ENCODE results near the gene KIF6. TPM values are rescaled to one million over a fixed set of nuclear protein-coding genes. Genes with fewer than 3 reads are reported as not detected.

Gene KIF6
- polyA plus RNA-seq, 1 donor (not counting 4 experiments of a cell fraction or from before 2014, with no cell fraction given) = 0.14 TPM

DNA sequence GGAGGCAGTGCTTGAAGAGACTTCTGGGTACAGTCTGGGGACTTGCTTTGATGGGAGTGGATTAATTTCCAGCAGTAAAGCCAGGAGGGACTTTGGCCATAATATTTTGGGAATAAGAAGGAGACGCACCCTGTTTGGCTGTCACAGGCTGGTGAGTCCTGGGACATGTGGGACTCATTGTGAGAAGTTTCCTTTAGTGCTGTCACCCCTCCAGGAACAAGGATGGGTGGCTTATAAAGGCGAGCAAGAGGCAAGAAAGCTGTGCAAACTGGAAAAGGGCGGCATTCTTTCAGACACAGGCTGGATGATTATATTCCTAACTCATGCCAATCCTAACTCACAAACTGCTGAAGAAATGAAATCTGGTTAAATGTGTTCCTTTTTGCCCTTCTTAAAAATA, 325.2 kb downstream of the KIF6 start:
- Histone ChIP-seq H3K4me1 (ENCODE audit: control insufficient read depth, extremely low read depth, insufficient read depth, low read length) (no peaks in the 10 kb centered on the region), H3K27ac (ENCODE audit: control insufficient read depth, insufficient read depth, low read length) (no peak overlapping the region), H2AFZ (ENCODE audit: control insufficient read depth, low read length) (no peak overlapping the region), H4K20me1 (ENCODE audit: control insufficient read depth, extremely low read depth, insufficient read depth, low read length) (no peaks in the 10 kb centered on the region), H3K9ac (ENCODE audit: control insufficient read depth, extremely low read depth, insufficient read depth, low read length) (no peak overlapping the region), H3K9me3 (ENCODE audit: control insufficient read depth, low read depth, low read length) (no peaks in the 10 kb centered on the region), H3K36me3 (ENCODE audit: control insufficient read depth in 2 of 2, extremely low read depth in 1 of 2, insufficient read depth in 2 of 2, low read length in 2 of 2) (no peaks in the 10 kb centered on the region), H3K4me3 (ENCODE audit: control insufficient read depth in 2 of 3, extremely low read depth in 1 of 3, insufficient read depth in 2 of 3, low read depth in 1 of 3, low read length in 3 of 3) (no peak overlapping the region), H3K27me3 (ENCODE audit: control insufficient read depth, extremely low read depth, insufficient read depth, low read length) (no peaks in the 10 kb centered on the region), H3K9me1 (ENCODE audit: control insufficient read depth, extremely low read depth, insufficient read depth, low read length) (no peaks in the 10 kb centered on the region), H3K4me2 (ENCODE audit: control insufficient read depth, extremely low read depth, insufficient read depth, low read depth, low read length) (no peak overlapping the region), H3K79me2 (ENCODE audit: control insufficient read depth, insufficient read depth, low read length) (no peaks in the 10 kb centered on the region)
- no peak for TF ChIP-seq EZH2 (IDR thresholded peaks at IDR 0.05; ENCODE audit: low read length)
- TF ChIP-seq CTCF (optimal IDR thresholded peaks at IDR 0.05 in 1 of 3, IDR thresholded peaks at IDR 0.05 in 1 of 3, conservative IDR thresholded peaks at IDR 0.05 in 1 of 3; ENCODE audit: extremely low read depth in 1 of 3, insufficient read depth in 2 of 3, low read length in 3 of 3) = no peak
- no peak for DNase-seq (ENCODE audit: low read depth, low spot score)
- no peak for FAIRE-seq
- dilution Hi-C loops (cut with MboI; ENCODE audit: extremely low pct_ligation_motif_present, low sequenced_read_pairs) = no loop called here

DNA sequence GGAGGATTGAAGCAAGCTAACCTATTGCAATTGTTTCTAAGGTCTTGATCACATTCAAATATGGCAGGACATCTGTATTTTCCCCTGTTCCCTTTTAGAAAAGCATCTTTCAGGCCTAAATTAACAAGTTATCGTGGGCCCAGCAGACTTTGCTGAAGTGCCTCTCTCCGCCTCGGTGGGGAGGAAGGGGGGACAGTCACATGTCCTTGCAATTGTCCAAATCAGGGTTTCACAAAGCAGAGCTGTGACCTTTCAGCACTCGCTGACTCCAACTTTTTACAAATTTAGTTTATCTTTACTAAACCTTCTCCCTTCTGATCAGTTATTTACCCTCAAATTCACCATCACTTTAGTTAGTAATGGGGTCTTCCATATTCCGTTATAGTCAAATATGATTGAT, 328.4 kb downstream of the KIF6 start:
- Histone ChIP-seq H3K4me3 (ENCODE audit: control insufficient read depth in 2 of 3, extremely low read depth in 1 of 3, insufficient read depth in 2 of 3, low read depth in 1 of 3, low read length in 3 of 3) (no peak overlapping the region), H3K9me1 (ENCODE audit: control insufficient read depth, extremely low read depth, insufficient read depth, low read length) (no peaks in the 10 kb centered on the region), H3K79me2 (ENCODE audit: control insufficient read depth, insufficient read depth, low read length) (no peaks in the 10 kb centered on the region), H2AFZ (ENCODE audit: control insufficient read depth, low read length) (no peak overlapping the region), H3K4me2 (ENCODE audit: control insufficient read depth, extremely low read depth, insufficient read depth, low read depth, low read length) (no peak overlapping the region), H3K9me3 (ENCODE audit: control insufficient read depth, low read depth, low read length) (no peaks in the 10 kb centered on the region), H3K27me3 (ENCODE audit: control insufficient read depth, extremely low read depth, insufficient read depth, low read length) (no peaks in the 10 kb centered on the region), H4K20me1 (ENCODE audit: control insufficient read depth, extremely low read depth, insufficient read depth, low read length) (no peaks in the 10 kb centered on the region), H3K9ac (ENCODE audit: control insufficient read depth, extremely low read depth, insufficient read depth, low read length) (no peak overlapping the region), H3K4me1 (ENCODE audit: control insufficient read depth, extremely low read depth, insufficient read depth, low read length) (no peaks in the 10 kb centered on the region), H3K27ac (ENCODE audit: control insufficient read depth, insufficient read depth, low read length) (no peak overlapping the region), H3K36me3 (ENCODE audit: control insufficient read depth in 2 of 2, extremely low read depth in 1 of 2, insufficient read depth in 2 of 2, low read length in 2 of 2) (no peaks in the 10 kb centered on the region)
- DNase-seq (ENCODE audit: low read depth, low spot score) (no peak), FAIRE-seq (no peak)
- dilution Hi-C loops (cut with MboI; ENCODE audit: extremely low pct_ligation_motif_present, low sequenced_read_pairs) = no loop called here
- TF ChIP-seq CTCF (optimal IDR thresholded peaks at IDR 0.05 in 1 of 3, IDR thresholded peaks at IDR 0.05 in 1 of 3, conservative IDR thresholded peaks at IDR 0.05 in 1 of 3; ENCODE audit: extremely low read depth in 1 of 3, insufficient read depth in 2 of 3, low read length in 3 of 3) (no peak), EZH2 (IDR thresholded peaks at IDR 0.05; ENCODE audit: low read length) (no peak)
